Cortex of kidney (tissue), 1 donor: ENCODE data around the gene GBA2.

Experiments used
- DNase-seq: peaks from one replicate; lab custom pipeline; 2025; lab: John Stamatoyannopoulos, UW

The GBA2 gene

DNA sequence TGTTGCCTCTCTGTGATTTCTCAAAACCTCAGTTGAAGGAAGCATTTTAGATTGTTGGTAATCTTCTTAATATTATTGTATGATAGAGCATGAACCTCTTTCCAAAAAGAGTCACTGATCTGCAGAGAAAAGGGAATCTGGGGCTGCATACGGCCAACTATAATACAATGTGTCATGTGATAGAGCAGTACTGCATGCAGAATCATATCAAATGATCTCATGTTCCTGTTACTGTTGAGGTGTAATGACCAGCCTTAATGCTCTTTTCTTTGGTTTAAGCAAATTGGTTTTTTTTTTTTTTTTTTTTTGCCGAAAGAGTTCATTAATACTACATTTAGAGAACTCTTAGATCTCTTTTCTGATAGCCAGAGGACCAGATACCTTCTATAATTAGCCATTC is 18.0 kb upstream of the GBA2 start:
- no peak for DNase-seq

- no peak for DNase-seq
These were observed 14.8 kb upstream of the GBA2 start for GRCh38 chr9:35763803-35764202.

DNA sequence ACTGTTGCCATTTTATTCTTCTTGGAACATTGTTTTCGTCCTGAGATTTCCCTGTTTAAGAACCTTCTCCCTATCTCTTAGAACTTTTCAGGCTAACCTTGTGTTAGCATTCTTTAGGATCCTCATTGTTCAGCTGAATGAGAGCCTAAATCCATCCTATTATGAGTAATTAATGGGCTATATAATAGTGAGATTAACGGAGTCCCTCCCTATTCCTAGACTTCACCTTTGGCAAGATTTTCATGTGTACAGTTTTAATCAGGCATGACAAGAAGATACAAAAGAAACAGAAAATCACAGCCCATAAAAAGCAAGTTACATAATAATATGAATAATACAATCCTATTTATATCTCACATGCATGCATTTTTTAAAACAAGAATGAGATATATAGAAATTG is 14.2 kb upstream of the GBA2 start:
- no peak for DNase-seq

DNA sequence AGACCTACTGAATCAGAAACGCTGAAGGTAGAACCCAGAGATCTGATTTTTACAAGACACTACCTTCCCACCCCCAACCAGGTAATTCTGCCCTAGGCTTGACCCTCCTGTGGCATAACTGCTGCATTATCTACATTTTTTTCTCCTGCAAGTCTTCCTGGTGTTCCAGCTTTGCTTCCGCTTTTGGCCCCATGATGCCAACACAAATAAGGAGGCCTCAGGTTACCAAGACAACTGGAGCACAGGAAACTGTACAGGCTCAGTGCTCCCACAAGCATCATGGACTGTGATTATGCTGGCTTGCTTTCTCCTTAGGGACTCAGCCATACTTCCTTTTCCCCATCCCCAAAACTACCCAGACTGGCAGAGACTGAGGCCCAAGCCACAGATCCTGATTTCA is 11.6 kb upstream of the GBA2 start:
- no peak for DNase-seq

- DNase-seq: no peak
These were observed 10.8 kb upstream of the GBA2 start for GRCh38 chr9:35759795-35760194.

- no peak for DNase-seq
These were observed 9.5 kb upstream of the GBA2 start for GRCh38 chr9:35758475-35759050.

- DNase-seq: no peak
These were observed 8.9 kb upstream of the GBA2 start for GRCh38 chr9:35757892-35758275.

DNA sequence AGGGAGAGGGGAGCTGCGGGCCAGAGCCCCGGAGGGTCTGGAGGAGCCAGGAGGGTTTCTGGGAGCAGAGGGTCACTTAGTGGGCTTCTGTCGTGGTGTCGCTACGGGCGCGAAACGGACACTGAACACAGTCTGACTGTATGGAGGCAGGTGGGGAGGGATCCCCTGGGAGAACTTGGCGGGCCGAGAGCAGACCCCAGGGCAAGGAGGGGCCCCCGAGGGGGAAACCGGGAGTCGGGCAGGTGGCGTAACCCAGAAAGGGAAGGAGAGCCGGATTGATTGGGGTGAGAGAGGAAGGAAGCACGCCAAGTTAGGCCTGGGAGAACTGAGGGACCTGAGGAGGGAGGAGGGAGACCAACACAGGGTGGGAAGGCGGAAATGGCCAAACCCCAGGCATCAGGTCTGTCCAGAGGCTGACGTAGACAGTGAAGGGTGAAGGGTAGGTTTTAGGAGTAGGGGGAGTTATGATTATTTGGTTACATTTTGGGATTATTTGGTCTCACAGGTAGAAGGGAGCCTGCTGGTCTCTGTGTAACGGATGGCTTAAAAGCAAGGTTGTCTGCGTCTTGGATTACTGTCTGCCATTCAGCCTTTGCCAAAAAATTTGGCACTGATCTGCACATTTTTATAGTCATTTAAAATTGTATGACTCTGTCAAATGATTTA is 8.3 kb upstream of the GBA2 start:
- DNase-seq: no peak

DNA sequence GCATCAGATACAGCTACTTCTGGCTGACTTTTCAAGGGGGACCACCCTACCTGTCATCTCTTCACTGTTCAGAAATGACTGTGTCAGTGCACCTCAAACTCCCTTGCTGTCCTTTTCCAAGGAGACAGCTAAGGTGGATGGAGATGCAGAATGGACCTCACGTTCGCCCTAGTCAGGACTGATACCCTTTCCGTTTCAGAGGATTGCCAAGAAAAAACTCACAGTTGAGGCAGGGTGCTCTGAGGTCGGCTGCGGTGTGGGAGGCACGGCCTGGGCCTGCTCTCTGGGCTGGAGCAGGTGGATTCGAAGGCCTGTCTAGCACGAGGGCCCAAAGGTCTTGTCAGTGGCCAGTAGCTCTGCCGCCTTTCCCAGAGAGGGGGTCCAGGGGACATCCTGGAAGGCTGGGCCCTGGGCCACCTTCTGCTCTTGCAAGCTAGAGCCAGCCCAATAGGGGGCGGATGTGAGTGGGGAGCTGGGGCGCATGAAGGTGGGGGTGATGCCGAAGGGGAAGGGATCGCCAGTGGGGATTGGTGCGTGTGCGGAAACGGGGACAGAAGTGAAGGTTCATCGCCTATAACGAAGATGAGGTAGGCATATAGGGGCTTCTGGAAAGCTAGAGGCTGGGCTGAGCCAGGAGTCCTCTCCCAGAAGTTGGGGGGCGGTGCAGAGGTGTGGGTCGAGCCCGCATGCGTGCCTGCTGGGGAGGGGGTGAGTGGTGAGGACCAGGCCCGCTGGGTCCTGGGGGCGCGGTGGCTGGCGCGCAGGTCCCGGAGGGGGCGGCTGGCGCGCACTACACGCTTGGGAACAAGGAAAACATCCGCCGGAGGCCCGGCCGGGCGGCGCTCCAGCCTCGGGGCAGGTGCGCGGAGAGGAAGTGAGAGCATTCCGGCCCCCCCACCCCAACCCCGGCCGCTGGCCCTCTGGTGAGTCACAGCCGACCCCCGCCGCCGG is 7.5 kb upstream of the GBA2 start:
- DNase-seq: no peak

DNA sequence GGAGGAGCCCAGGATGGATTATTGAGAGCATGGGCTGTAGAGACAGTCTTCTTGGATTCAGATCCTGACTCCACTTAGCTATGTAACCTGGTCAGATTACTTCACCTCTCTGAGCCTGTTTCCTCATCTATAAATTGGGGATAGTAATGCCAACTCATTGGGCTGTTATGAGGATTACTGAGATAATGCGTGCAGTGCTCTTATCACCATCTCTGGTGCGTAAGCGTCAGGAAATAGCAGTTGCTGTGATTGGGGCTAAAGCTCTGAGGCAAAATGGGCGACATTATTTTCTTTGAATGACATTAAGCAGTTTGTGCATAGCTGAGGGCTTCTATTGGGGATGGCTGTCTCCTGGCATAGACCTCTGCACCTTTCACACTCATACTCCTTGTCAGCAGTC is 6.0 kb upstream of the GBA2 start:
- no peak for DNase-seq

DNA sequence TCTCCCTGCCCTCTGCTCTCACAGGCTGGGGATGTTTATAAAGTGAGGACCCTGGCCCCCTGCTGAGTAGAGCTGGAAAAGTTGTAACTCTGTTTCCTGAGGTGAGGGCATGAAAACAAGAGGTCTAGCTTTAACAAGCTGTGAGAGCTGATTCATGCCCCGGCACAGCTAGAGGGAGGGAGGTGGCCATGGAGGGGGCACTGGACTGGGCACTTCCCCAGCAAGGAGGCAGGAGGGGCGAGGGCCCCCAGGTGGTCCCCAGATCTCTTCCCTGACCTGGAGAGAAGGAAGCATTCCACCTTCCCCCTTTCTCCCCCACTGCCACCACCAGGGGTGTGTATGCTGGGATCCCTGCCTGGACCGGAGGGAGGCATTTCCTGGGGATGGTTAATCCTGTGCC is 5.2 kb upstream of the GBA2 start, which contains the start of gene MSMP:
Gene MSMP (minus strand): TSS at position 13 of the 400 bp plus-strand sequence. CDS start 147 bp downstream, outside the sequence.
- DNase-seq: no peak

DNA sequence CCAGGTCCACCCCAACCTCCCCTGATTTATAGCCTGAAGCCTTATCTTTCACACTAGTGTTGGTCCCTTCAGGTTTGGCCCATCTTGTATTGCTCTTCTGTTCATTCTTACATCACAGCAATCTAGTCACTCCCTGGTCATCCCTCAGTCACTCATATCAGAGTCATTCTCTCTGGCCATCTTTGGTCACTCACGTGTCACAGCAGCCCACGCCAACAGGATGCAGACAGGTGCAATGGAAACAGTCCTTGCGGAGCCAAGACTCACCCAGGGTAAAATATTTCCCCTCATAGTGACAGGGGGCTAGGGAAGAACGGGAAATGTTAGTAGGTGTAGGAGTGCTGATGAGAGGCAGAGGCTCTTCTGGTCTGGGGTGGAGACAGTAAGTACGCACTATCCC is 4.4 kb upstream of the GBA2 start:
- DNase-seq: no peak

DNA sequence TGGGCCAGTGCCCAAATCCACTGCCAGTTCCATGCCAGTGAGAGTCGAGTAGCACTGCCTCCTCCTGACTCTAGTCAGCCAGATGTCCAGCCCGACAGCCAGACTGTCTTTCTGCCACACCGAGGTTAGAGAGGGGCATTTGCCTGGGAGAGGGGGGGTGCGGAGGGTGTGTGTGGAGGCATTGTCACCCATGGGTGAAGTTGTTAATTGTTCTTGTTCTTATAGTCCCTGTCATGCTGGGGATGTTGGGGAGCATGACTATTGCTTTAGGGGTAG is 1.2 kb upstream of the GBA2 start:
- DNase-seq: no peak

- no peak for DNase-seq
These were observed 657 bp upstream of the GBA2 start for GRCh38 chr9:35749515-35750255.

- DNase-seq: no peak
These were observed 678 bp downstream of the GBA2 start for GRCh38 chr9:35748242-35748857.

DNA sequence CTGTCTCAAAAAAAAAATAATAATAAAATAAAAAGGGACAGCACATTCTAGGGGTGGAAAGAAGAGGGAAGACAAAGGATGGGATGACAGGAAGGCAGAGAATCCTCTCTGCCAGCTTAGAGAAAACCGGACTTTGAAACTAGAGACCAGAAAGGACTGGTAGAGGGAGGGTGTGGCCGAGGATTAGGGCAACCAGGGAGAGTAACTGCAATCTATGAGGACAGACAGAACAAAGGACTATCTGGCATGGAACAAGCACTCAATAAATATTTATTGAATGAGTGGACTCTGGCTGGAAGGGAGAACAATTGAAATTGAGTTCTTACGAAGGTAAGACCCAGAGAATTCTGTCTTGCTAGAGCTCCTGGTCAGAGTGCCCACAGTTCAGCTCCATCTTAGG is 2.4 kb downstream of the GBA2 start:
- no peak for DNase-seq

DNA sequence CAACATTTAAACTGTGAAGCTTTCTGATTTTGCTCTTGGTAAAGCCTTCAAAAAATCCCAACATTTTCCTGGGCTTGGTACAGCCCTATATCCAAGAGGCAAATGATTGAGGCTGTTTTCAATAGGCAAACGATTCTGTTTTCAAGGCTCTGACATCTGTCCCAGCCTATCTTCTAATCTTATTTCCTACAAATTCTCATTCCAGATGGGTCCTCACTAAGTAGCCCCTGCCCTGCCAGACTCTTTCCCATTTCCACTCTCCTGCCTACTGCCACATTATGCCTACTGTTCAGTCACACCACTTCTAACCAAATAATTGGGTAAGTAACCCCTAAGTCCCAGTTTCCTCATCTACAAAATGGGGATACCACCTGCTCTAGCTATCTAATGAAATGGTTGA is 3.5 kb downstream of the GBA2 start:
- no peak for DNase-seq

GRCh38 chr9:35743880-35744518 is 5.0 kb downstream of the GBA2 start:
- no peak for DNase-seq

DNA sequence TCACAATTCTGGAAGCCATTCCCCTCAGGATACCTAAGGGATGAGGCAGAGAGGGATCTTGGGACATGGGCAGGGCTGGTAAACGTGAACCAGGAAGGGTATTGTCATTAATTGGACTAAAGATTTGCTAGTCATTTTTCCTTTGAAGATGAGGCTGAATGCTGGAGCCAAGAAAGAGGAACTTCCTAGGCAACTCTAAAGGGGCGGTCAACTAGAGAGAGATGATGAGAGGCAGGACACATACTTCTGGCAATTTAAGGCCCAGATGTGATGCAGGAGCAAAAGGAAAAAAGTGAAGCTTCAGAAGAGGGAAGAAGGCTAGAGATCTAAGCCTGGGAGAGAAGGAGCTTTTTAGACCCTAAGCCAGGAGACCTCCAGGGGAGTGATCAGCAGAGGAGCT is 5.6 kb downstream of the GBA2 start:
- no peak for DNase-seq

- DNase-seq: no peak
These were observed 7.3 kb downstream of the GBA2 start for GRCh38 chr9:35741740-35742139.

- DNase-seq: no peak
These were observed 8.8 kb downstream of the GBA2 start for GRCh38 chr9:35740243-35740642.

GRCh38 chr9:35738924-35739323 is 10.1 kb downstream of the GBA2 start:
- no peak for DNase-seq
